ENCODE data around the gene TMEM132C.
"Not testable (repeated sequence)": the region's sequence is repeated elsewhere in the genome, so short reads cannot be mapped to it uniquely, and the experiment has no call there.

TMEM132C gene

GRCh38 chr12:128573907-128574306 lies 306.9 kb downstream of the TMEM132C start:
- no peak for DNase-seq

GRCh38 chr12:128578045-128578444 lies 311.1 kb downstream of the TMEM132C start:
- no peak for DNase-seq

GRCh38 chr12:128581321-128581761 lies 314.4 kb downstream of the TMEM132C start:
- DNase-seq = no peak

GRCh38 chr12:128583453-128583852 lies 316.5 kb downstream of the TMEM132C start:
- DNase-seq = no peak

GRCh38 chr12:128586451-128587029 lies 319.6 kb downstream of the TMEM132C start:
- no peak for DNase-seq

GRCh38 chr12:128587918-128588317 lies 320.9 kb downstream of the TMEM132C start:
- no peak for DNase-seq

GRCh38 chr12:128592220-128592744 lies 325.3 kb downstream of the TMEM132C start:
- DNase-seq = no peak

GRCh38 chr12:128594521-128594920 lies 327.6 kb downstream of the TMEM132C start:
- no peak for DNase-seq

GRCh38 chr12:128595609-128596008 lies 328.6 kb downstream of the TMEM132C start:
- DNase-seq = no peak

GRCh38 chr12:128600886-128601285 lies 333.9 kb downstream of the TMEM132C start:
- no peak for DNase-seq

GRCh38 chr12:128603573-128604115 lies 336.7 kb downstream of the TMEM132C start:
- DNase-seq = no peak

GRCh38 chr12:128604219-128604618 lies 337.2 kb downstream of the TMEM132C start:
- not testable (repeated sequence) for DNase-seq

GRCh38 chr12:128606051-128606450 lies 339.1 kb downstream of the TMEM132C start:
- no peak for DNase-seq

- DNase-seq = no peak
Observed at GRCh38 chr12:128606538-128606937, 339.6 kb downstream of the TMEM132C start.

- DNase-seq = no peak
Observed at GRCh38 chr12:128606970-128607369, 340.0 kb downstream of the TMEM132C start.

GRCh38 chr12:128607641-128608040 lies 340.7 kb downstream of the TMEM132C start:
- no peak for DNase-seq

- no peak for DNase-seq
Observed at GRCh38 chr12:128609861-128610260, 342.9 kb downstream of the TMEM132C start.

- DNase-seq = no peak
Observed at GRCh38 chr12:128611736-128612135, 344.8 kb downstream of the TMEM132C start.

GRCh38 chr12:128612150-128612850 lies 345.3 kb downstream of the TMEM132C start:
- no peak for DNase-seq

GRCh38 chr12:128613837-128614590 lies 347.0 kb downstream of the TMEM132C start:
- DNase-seq = no peak

GRCh38 chr12:128617304-128617833 lies 350.4 kb downstream of the TMEM132C start:
- DNase-seq = no peak

- DNase-seq = no peak
Observed at GRCh38 chr12:128619263-128619662, 352.3 kb downstream of the TMEM132C start.

GRCh38 chr12:128621304-128621703 lies 354.3 kb downstream of the TMEM132C start:
- no peak for DNase-seq

Measured in amniotic stem cell (primary cell).